ENCODE results near the gene SGCD.

GRCh38 chr5:156693113-156693512 is 366.1 kb downstream of the SGCD start:
- TF ChIP-seq CTCF (IDR thresholded peaks at IDR 0.05) = no peak
- TF ChIP-seq POLR2A (IDR thresholded peaks at IDR 0.05) = no peak
